T follicular helper cell (primary cell): ENCODE data around the gene MEIS1.
"Not testable (repeated sequence)": the region's sequence is repeated elsewhere in the genome, so short reads cannot be mapped to it uniquely, and the experiment has no call there.

Experiments used
- DNase-seq: peaks from one replicate; pipeline ENCODE4 v3.0.0-alpha.2; 2020; ENCODE audit warnings: low read depth

Gene MEIS1

DNA sequence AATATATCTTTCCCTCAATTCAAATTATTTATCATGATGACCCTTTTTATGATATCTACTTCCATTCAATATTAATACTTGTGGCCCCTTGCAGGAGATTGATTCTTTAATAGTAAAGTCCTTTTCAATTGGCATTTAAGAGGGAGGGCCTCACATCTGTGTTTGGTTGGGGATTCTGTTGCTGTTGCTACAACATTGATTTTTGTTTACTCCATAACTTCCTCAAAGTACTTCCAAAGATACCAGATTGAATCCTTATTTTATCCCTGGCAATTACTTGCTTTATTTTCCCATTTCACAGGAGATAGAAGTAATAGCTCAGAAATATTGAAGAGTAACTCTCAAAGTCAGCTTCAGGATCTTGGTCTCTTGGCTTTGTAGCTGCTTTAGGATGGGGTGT lies 32.8 kb downstream of the MEIS1 start:
- no peak for DNase-seq

DNA sequence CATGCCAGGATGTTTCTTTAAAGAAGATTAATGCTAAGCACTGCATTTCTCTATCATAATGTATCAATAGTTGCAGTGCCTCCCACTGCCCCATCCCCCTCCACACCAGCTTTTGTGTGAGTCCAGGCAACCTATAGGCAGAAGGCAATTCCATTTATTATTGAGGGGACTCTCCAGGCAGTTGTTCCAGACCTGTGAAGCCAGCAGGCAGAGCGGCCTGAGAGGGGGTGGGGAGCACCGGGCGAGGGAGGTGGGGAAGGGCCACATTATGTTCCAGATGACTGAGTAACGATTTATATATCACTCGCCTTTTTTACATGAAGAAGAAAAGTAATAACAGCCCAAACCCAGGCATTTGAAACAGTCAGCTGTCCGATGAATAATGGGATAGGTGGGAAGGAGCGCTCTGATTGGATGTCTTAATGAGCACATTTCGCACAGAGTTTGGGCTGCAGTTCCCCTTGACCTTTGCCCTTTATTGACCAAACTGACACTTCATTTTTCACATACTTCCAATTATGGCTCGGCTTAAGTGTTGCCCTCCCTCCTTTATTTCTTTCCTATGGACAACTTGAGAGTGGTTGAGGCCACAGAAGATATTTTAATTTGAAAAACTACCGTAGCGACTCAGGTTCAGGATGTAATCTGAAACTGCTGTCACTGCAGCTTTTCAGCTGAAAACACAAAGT lies 34.4 kb downstream of the MEIS1 start:
- DNase-seq, result no peak

- no peak for DNase-seq
Measured at GRCh38 chr2:66470199-66470598, 35.3 kb downstream of the MEIS1 start.

- no peak for DNase-seq
Measured at GRCh38 chr2:66472225-66472843, 37.4 kb downstream of the MEIS1 start.

GRCh38 chr2:66477135-66477842 lies 42.4 kb downstream of the MEIS1 start:
- no peak for DNase-seq

GRCh38 chr2:66478299-66478698 lies 43.4 kb downstream of the MEIS1 start:
- no peak for DNase-seq

GRCh38 chr2:66478731-66479316 lies 43.9 kb downstream of the MEIS1 start:
- DNase-seq, result no peak

DNA sequence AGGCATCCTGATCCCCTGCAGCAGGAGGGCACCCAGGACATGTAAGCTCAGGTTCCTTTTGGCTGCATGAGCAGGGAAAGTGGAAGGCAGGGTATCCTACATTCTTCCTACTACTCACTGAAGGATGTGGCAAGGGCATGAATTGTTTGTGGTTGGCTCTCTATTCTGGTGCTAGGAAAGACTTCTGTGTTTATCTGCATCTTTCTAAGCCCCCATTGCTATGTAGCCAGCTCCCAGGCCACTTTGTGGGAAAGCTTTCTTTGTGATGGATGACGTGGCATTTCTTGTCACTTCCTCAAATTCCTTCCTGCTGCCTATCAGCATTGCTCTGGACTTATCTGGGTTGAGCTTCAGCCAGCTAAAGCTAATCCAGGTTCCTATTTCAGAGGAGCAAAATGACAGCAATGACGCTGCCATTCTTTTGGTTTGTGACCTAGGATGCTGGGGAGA lies 46.2 kb downstream of the MEIS1 start:
- DNase-seq, result no peak

DNA sequence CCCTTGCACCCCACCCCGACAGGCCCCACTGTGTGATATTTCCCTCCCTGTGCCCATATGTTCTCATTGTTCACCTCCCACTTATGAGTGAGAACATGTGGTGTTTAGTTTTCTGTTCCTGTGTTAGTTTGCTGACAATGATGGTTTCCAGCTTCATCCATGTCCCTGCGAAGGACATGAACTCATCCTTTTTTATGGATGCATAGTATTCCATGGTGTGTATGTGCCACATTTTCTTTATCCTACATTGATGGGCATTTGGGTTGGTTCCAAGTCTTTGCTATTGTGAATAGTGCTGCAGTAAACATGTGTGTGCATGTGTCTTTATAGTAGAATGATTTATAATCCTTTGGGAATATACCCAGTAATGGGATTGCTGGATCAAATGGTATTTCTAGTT lies 50.3 kb downstream of the MEIS1 start:
- not testable (repeated sequence) for DNase-seq

GRCh38 chr2:66488946-66489345 lies 54.0 kb downstream of the MEIS1 start:
- no peak for DNase-seq

- DNase-seq, result no peak
Measured at GRCh38 chr2:66489436-66489835, 54.5 kb downstream of the MEIS1 start.

DNA sequence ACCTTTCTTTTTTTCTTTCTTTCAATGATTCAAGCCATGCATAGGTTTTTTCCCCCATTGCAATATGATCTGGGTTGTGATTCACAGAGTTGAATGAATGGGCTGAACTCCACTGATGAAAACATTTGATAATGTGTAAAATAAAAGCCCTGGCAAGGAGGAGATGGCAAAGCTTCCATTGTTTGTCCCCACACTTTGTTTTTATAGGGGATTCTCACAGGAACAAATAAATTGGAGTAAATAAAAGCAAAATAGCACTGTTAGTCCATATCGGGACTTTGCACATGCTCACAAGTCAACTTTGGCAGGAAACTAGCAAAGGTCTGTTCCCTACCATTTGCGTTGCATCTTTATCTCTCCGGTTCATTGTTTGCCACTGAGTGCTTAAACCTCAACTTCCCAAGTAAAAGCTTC lies 55.7 kb downstream of the MEIS1 start:
- DNase-seq, result no peak

GRCh38 chr2:66494708-66495107 lies 59.8 kb downstream of the MEIS1 start:
- no peak for DNase-seq

DNA sequence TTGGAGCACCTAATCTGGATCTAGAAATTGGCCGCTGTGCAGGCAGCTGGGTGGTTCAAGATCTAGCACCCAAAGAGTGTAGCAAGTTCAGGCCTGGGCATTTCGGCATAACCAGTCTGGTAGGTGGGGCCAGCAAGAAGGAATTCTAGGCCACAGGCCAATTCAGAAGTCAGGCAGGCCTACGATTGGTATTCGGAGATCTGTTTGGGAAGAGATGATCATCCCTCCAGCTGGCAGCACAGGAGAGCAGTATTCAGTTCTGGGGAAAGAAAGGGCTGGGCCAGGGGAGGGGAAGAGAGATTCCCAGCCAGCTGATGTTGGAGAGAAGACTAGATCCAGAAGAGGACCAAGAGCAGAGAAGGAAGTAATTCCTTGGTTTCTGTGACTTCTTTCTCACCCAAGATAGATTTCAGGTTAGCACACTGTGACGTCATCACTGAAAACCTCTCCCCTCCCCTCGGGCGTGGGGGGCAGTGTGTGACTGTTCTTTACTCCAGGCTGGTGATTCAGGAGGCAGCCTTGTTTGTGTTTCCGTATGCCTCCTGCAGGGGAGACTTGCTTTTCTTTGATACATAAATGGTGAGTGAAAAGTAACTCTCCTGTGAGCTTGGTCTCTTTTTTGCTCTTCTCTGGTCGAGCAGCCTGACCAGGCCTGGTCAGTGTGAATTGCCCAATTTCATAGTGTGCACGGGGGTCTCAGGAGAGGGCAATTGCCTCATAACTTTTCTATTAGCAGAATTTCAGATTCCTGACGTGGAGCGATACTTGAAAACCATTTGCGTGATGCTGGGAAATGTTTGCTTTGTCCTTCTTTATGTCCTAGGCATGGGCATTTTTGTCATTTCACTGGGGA lies 61.1 kb downstream of the MEIS1 start:
- DNase-seq, result no peak

GRCh38 chr2:66496670-66497420 lies 61.9 kb downstream of the MEIS1 start:
- DNase-seq, result no peak

- no peak for DNase-seq
Measured at GRCh38 chr2:66497431-66498288, 62.7 kb downstream of the MEIS1 start.

GRCh38 chr2:66498289-66498975 lies 63.5 kb downstream of the MEIS1 start:
- no peak for DNase-seq

GRCh38 chr2:66501267-66501666 lies 66.3 kb downstream of the MEIS1 start:
- DNase-seq, result no peak

DNA sequence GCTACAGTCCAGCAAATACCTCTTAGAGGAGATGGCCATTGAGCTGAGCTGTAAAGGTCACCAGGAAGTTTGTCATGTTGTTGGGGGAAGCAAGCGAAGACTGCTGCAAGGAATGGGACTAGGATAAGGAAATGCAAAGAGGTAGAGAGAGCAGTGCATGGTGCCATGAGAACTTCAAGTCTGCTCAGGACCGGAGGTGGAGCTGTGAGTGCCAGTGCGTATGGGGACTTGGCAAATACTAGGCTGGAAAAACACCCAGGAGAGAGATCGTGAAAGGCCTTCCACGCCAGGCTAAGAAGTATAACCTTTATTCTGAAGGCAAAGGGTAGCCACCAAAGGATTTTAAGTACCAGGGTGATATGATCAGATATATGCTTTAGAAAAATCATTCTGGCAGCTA lies 71.3 kb downstream of the MEIS1 start:
- DNase-seq, result no peak
